ENCODE data around the gene CUEDC2.

DNA sequence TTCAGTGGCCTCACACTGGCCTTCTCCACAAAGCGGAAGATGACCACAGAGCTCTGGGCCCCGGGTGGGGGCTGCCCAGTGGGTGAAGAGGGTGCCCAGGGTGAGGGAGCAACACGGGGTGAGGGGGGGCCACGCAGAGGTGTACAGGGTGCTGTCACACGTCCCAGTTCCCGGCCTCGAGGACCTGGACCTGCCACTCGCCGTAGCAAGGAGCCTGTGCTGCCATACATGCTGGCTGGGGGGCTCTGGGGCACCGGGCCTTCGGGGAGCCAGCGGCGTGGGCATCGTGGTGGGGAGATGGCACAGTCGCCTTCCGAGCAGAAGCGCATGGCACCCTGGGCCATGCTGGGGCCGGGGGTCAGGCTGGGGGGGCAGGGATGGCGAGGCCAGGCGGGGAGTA is 15.7 kb downstream of the CUEDC2 start:
- TF ChIP-seq POLR2A (IDR thresholded peaks at IDR 0.05): no peak
- TF ChIP-seq, protein P1, sequence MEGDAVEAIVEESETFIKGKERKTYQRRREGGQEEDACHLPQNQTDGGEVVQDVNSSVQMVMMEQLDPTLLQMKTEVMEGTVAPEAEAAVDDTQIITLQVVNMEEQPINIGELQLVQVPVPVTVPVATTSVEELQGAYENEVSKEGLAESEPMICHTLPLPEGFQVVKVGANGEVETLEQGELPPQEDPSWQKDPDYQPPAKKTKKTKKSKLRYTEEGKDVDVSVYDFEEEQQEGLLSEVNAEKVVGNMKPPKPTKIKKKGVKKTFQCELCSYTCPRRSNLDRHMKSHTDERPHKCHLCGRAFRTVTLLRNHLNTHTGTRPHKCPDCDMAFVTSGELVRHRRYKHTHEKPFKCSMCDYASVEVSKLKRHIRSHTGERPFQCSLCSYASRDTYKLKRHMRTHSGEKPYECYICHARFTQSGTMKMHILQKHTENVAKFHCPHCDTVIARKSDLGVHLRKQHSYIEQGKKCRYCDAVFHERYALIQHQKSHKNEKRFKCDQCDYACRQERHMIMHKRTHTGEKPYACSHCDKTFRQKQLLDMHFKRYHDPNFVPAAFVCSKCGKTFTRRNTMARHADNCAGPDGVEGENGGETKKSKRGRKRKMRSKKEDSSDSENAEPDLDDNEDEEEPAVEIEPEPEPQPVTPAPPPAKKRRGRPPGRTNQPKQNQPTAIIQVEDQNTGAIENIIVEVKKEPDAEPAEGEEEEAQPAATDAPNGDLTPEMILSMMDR (IDR thresholded peaks at IDR 0.05): no peak

Measured in prostate gland (tissue), 2 donors.